Neuronal stem cell (in vitro differentiated cells): ENCODE results near the gene ASCC2.
A peak's percentile ranks its signal among the peaks of the same experiment; 100 is the strongest.

Experiments
- DNase-seq: peaks from one replicate; pipeline ENCODE4 v3.0.0-alpha.2; 2013; ENCODE audit warnings: low spot score
- H2AFZ ChIP-seq: one replicate; pipeline ENCODE4 v1.6.1; 2013; ENCODE audit warnings: mild to moderate bottlenecking, low read length, inconsistent platforms
- H2AK5ac ChIP-seq: 2 replicates; pipeline ENCODE4 v1.6.1; 2013; ENCODE audit warnings: low read depth, mild to moderate bottlenecking, inconsistent platforms, low read length, moderate library complexity, mixed read lengths
- H2BK120ac ChIP-seq: 2 replicates; pipeline ENCODE4 v1.6.1; 2013; ENCODE audit warnings: low read depth, mild to moderate bottlenecking, inconsistent platforms, low read length, moderate library complexity, mixed read lengths
- H2BK12ac ChIP-seq: one replicate; pipeline ENCODE4 v1.6.1; 2013; ENCODE audit warnings: low read length, inconsistent platforms
- H2BK15ac ChIP-seq: 2 replicates; pipeline ENCODE4 v1.6.1; 2013; ENCODE audit warnings: mild to moderate bottlenecking, low read length, inconsistent platforms, mixed read lengths
- H2BK5ac ChIP-seq: one replicate; pipeline ENCODE4 v1.6.1; 2013; ENCODE audit warnings: inconsistent platforms, mild to moderate bottlenecking, low read length, moderate library complexity
- H3K14ac ChIP-seq: one replicate; pipeline ENCODE4 v1.6.1; 2013; ENCODE audit warnings: low read length, inconsistent platforms
- H3K18ac ChIP-seq: 2 replicates; pipeline ENCODE4 v1.6.1; 2013; ENCODE audit warnings: low read length, inconsistent platforms
- H3K23ac ChIP-seq: 2 replicates; pipeline ENCODE4 v1.6.1; 2013; ENCODE audit warnings: low read depth, mild to moderate bottlenecking, mixed read lengths, low read length, inconsistent platforms; ENCODE audit not compliant: poor library complexity
- H3K27ac ChIP-seq: replicated peaks from 3 replicates; pipeline ENCODE4 v1.5.1; 2013; ENCODE audit warnings: low read length, inconsistent platforms
- H3K27me3 ChIP-seq, 3 experiments: 2 replicates each; pipeline ENCODE4 v1.6.1; 2013; ENCODE audit warnings: low read length in 3 of 3, mild to moderate bottlenecking in 2 of 3, inconsistent platforms in 1 of 3, low read depth in 1 of 3, mixed read lengths in 1 of 3, moderate library complexity in 1 of 3; ENCODE audit not compliant: control insufficient read depth in 3 of 3, insufficient read depth in 3 of 3
- H3K36me3 ChIP-seq, 2 donors: replicated peaks in 1 of 2; 2 replicates each; pipeline ENCODE4 v1.6.1; 2013; ENCODE audit warnings: low read length in 2 of 2; ENCODE audit not compliant: control insufficient read depth in 2 of 2, insufficient read depth in 2 of 2
- H3K4ac ChIP-seq: 2 replicates; pipeline ENCODE4 v1.6.1; 2013; ENCODE audit warnings: inconsistent platforms, mild to moderate bottlenecking, low read length, moderate library complexity
- H3K4me1 ChIP-seq, 2 donors: 1 replicate in 1 of 2; 2 replicates in 1 of 2; pipeline ENCODE4 v1.6.1; 2013; ENCODE audit warnings: low read length in 2 of 2, low read depth in 1 of 2; ENCODE audit not compliant: control insufficient read depth in 2 of 2, insufficient read depth in 1 of 2
- H3K4me2 ChIP-seq: one replicate; pipeline ENCODE4 v1.6.1; 2013; ENCODE audit warnings: mild to moderate bottlenecking, low read length, inconsistent platforms; ENCODE audit not compliant: insufficient read depth, poor library complexity, severe bottlenecking
- H3K4me3 ChIP-seq, 2 donors: 2 replicates each; pipeline ENCODE4 v1.5.1; 2013; ENCODE audit warnings: low read length in 2 of 2, mild to moderate bottlenecking in 2 of 2, inconsistent platforms in 1 of 2, moderate library complexity in 1 of 2
- H3K79me1 ChIP-seq: one replicate; pipeline ENCODE4 v1.6.1; 2013; ENCODE audit warnings: low read depth, mild to moderate bottlenecking, inconsistent platforms, low read length, moderate library complexity
- H3K9ac ChIP-seq: one replicate; pipeline ENCODE4 v1.6.1; 2013; ENCODE audit warnings: mild to moderate bottlenecking, low read depth, low read length, inconsistent platforms; ENCODE audit not compliant: poor library complexity
- H3K9me3 ChIP-seq, 2 donors: replicated peaks in 1 of 2; 2 replicates each; pipeline versions ENCODE3 to v1.6.1; 2013; ENCODE audit warnings: low read length in 2 of 2, mild to moderate bottlenecking in 2 of 2, inconsistent platforms in 1 of 2, low read depth in 1 of 2, mixed read lengths in 1 of 2, moderate library complexity in 1 of 2; ENCODE audit not compliant: control insufficient read depth in 2 of 2, insufficient read depth in 1 of 2
- H4K8ac ChIP-seq: one replicate; pipeline ENCODE4 v1.6.1; 2013; ENCODE audit warnings: low read depth, mild to moderate bottlenecking, inconsistent platforms, low read length, moderate library complexity
- H4K91ac ChIP-seq: one replicate; pipeline ENCODE4 v1.6.1; 2013; ENCODE audit warnings: low read length, low read depth, mild to moderate bottlenecking, inconsistent platforms; ENCODE audit not compliant: poor library complexity
- WGBS, 2 donors: extraction: QIAGEN DNeasy Blood & Tissue Kit; methylation state at CpG; one replicate each; pipeline ENCODE4 v1.1.7; 2013; ENCODE audit warnings: missing lambda C conversion rate in 2 of 2, mixed read lengths in 1 of 2; ENCODE audit not compliant: insufficient read length in 2 of 2, insufficient replicate concordance in 1 of 2; ENCODE audit errors: extremely low coverage in 2 of 2; 5-methylcytosine and 5-hydroxymethylcytosine counted together

The ASCC2 gene

DNA sequence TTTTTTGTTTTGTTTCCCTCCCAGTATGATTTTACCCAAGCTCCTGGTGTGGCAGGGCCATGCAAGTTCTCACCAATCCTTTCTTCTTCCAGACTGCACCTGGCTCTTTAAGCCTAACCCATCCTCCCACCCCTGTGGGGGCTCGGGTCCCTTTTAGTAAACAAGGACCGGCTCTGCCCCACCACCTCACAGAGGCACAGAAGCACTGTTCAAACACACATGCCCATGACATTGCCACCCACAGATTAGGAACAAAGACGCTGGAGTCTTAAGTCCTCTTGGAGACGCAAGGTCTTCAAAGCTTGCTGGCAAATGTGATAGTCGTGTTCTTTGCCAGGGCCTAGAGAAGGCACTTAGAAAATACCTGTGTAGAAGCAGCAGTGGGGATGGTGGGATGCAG lies 52.0 kb downstream of the ASCC2 start:
- peaks cover under 1 to 5% of the 10 kb centered on the region in 2 donors for H3K4me1 ChIP-seq
- no peak overlapping the region for H4K91ac ChIP-seq
- H3K18ac ChIP-seq = no peak overlapping the region
- H2BK5ac ChIP-seq = no peak overlapping the region
- no peak overlapping the region for H2AK5ac ChIP-seq
- no peak overlapping the region for H2BK15ac ChIP-seq
- no peaks in the 10 kb centered on the region for H3K9me3 ChIP-seq
- no CpG with 5 or more reads among the region's 5 CpGs for WGBS, 2 donors
- H3K4ac ChIP-seq = no peak overlapping the region
- no peak overlapping the region for H2BK12ac ChIP-seq
- no peak for DNase-seq
- no peaks in the 10 kb centered on the region for H3K27me3 ChIP-seq
- H3K27ac ChIP-seq = no peak overlapping the region
- H3K9ac ChIP-seq = no peak overlapping the region
- H2BK120ac ChIP-seq = no peak overlapping the region
- H3K36me3 ChIP-seq = peaks cover 10 to 33% of the 10 kb centered on the region in 2 donors
- H3K79me1 ChIP-seq = peaks cover 2% of the 10 kb centered on the region
- no peak overlapping the region for H4K8ac ChIP-seq
- no peak overlapping the region for H3K4me3 ChIP-seq
- no peak overlapping the region for H2AFZ ChIP-seq
- H3K23ac ChIP-seq = no peak overlapping the region
- H3K4me2 ChIP-seq = no peak overlapping the region
- no peak overlapping the region for H3K14ac ChIP-seq

DNA sequence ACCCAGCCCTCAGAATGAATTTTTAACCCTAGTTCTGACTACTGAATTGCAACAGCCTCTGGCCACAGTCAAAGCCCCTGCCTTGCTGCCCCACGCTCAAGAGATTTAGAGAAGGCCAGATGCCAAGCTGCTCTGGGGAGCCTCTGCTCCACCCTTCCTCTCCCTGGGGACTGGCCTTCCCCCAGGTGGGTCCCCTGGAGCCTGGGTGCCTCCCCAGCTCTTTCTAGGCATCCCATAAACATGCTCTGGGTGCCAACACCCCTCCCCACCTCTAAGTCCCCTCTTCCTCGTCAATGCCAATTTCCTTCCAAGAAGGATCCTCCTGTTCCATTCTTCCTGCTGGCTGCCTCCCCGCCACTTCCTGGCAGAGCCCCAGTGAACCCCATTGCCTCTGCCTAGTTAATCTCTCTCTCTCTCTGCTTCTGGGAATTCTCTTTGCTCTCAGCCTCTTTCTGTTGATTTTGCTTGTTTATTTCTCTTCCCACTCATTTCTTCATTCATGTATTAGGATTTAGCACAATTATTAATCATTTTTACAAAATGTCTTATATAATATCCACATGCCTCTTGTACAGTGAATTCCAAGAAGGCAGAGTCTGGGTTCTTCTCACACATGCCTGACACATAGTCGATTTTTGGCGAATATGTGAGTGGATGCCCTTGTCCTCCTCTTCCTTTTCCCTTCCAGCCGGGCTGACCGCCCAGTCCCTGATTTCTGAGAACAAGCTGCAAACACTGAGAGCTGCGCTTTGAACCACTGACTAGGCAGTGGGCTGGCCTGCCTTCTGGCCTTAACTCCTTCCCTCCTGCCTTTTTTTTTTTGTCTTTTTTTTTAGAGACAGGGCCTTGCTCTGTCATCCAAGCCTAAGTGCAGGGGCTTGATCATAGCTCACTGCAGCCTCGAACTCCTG lies 53.4 kb downstream of the ASCC2 start:
- H4K91ac ChIP-seq = no peak overlapping the region
- no peak overlapping the region for H3K4me3 ChIP-seq
- no peaks in the 10 kb centered on the region for H3K9me3 ChIP-seq
- H3K4me1 ChIP-seq = peaks cover 4 to 10% of the 10 kb centered on the region in 2 donors
- no peak overlapping the region for H4K8ac ChIP-seq
- no peak overlapping the region for H3K4ac ChIP-seq
- H3K4me2 ChIP-seq = no peak overlapping the region
- no peak overlapping the region for H3K14ac ChIP-seq
- H3K27me3 ChIP-seq = no peaks in the 10 kb centered on the region
- H3K79me1 ChIP-seq = peaks cover 2% of the 10 kb centered on the region
- no peak overlapping the region for H2AK5ac ChIP-seq
- no peak overlapping the region for H3K18ac ChIP-seq
- no peak overlapping the region for H2BK5ac ChIP-seq
- H2BK15ac ChIP-seq = no peak overlapping the region
- H3K23ac ChIP-seq = no peak overlapping the region
- WGBS, 2 donors = no CpG with 5 or more reads among the region's 9 CpGs
- no peak overlapping the region for H2BK12ac ChIP-seq
- DNase-seq = no peak
- H2AFZ ChIP-seq = peak overlapping the region; percentile 60
- no peak overlapping the region for H3K9ac ChIP-seq
- H3K36me3 ChIP-seq = peaks cover 1 to 20% of the 10 kb centered on the region in 2 donors
- H2BK120ac ChIP-seq = no peak overlapping the region
- no peak overlapping the region for H3K27ac ChIP-seq

DNA sequence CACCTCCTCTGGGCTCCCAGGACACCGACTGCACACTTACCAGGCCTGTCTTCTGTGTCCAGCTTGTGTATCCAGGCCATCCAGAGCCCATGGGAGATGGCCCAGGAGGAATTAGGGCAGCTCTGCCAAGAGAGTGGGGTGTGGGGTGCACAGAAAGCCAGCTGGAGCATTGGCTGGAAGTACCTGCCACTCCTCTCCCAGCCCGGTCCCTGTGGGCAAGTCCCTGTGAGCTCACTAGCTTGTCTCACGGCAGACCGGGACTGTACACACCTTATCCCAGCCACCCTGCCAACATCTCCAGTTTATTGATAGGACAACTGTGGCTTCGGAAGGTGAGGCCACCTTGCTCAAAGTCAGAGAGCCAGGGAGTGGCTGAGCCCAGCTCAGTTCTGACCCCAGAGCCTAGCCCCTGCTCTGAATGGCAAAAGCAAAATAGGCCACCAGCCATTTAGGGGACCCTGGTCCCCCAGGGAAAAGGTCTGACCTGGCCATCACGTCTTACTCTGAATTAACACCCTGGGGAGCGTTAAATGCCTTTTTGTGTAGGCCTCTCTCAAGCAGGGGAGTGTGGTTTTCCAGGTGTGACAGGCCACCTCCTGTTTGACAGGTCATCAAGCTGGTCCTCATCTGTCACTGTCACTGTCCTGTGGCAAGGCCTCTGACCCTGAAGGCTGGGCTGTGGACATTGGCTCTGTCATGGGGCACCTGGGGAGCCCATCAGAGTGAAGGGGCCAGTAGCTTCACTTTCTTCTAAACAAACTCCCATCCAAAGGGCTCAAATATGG lies 55.8 kb downstream of the ASCC2 start:
- Histone ChIP-seq H3K14ac (no peak overlapping the region), H2BK120ac (no peak overlapping the region), H3K4ac (no peak overlapping the region), H3K9me3 (no peaks in the 10 kb centered on the region), H4K8ac (no peak overlapping the region), H3K4me1 (peaks cover 4 to 20% of the 10 kb centered on the region in 2 donors), H3K36me3 (no peaks in the 10 kb centered on the region), H3K27me3 (no peaks in the 10 kb centered on the region), H4K91ac (peak overlapping the region; percentile 16), H2AFZ (peak overlapping the region; percentile 23), H3K23ac (no peak overlapping the region), H3K27ac (no peak overlapping the region), H3K4me2 (no peak overlapping the region), H3K79me1 (no peaks in the 10 kb centered on the region), H2BK12ac (no peak overlapping the region), H3K18ac (peak overlapping the region; percentile 24), H3K4me3 (no peak overlapping the region), H3K9ac (no peak overlapping the region), H2BK5ac (no peak overlapping the region), H2AK5ac (peak overlapping the region; percentile 69), H2BK15ac (no peak overlapping the region)
- DNase-seq = no peak
- no CpG with 5 or more reads among the region's 7 CpGs for WGBS, 2 donors
